ENCODE data around the gene PLCB1.

PLCB1 gene

GRCh38 chr20:8400486-8400885 is 268.4 kb downstream of the PLCB1 start:
- Histone ChIP-seq H2AFZ (ENCODE audit: low read length) (no peak overlapping the region), H3K36me3 (ENCODE audit: insufficient read depth, low read length) (no peaks in the 10 kb centered on the region), H3K4me2 (ENCODE audit: low read length) (peak overlapping the region; percentile 52; the same call in 1 of the 2 replicates), H3K27me3 (ENCODE audit: insufficient read depth, low read length) (no peaks in the 10 kb centered on the region), H3K79me2 (ENCODE audit: insufficient read depth, low read length) (no peaks in the 10 kb centered on the region), H3F3A (ENCODE audit: insufficient read depth, low read length) (no peaks in the 10 kb centered on the region), H3K4me1 (ENCODE audit: insufficient read depth, low read length, severe bottlenecking) (peaks cover 48% of the 10 kb centered on the region), H3K9me2 (ENCODE audit: low read depth, low read length) (no peaks in the 10 kb centered on the region), H3K9me3 (ENCODE audit: low read length) (peaks cover 9% of the 10 kb centered on the region; the same call in 1 of the 2 replicates), H4K20me1 (ENCODE audit: insufficient read depth, low read length) (no peaks in the 10 kb centered on the region), H3K4me3 (ENCODE audit: low read depth, low read length, poor library complexity, severe bottlenecking) (no peak overlapping the region), H3K27ac (ENCODE audit: low read depth, low read length, poor library complexity, severe bottlenecking) (peak overlapping the region; percentile 95), H3K9ac (ENCODE audit: low read length) (peak overlapping the region; percentile 60)
- no peak for TF ChIP-seq EZH2 (IDR thresholded peaks at IDR 0.05; ENCODE audit: borderline replicate concordance, low read length)
- TF ChIP-seq CTCF (IDR thresholded peaks at IDR 0.05; ENCODE audit: low read length) = no peak

GRCh38 chr20:8401556-8401955 is 269.5 kb downstream of the PLCB1 start:
- H3K36me3 ChIP-seq (ENCODE audit: insufficient read depth, low read length) = no peaks in the 10 kb centered on the region; the same call in 1 of the 2 replicates
- H3K4me2 ChIP-seq (ENCODE audit: low read length) = no peak overlapping the region
- peaks cover 48% of the 10 kb centered on the region for H3K4me1 ChIP-seq (ENCODE audit: insufficient read depth, low read length, severe bottlenecking)
- TF ChIP-seq CTCF (IDR thresholded peaks at IDR 0.05; ENCODE audit: low read length) (no peak), EZH2 (IDR thresholded peaks at IDR 0.05; ENCODE audit: borderline replicate concordance, low read length) (no peak)
- no peaks in the 10 kb centered on the region for H3K27me3 ChIP-seq (ENCODE audit: insufficient read depth, low read length)
- no peaks in the 10 kb centered on the region for H4K20me1 ChIP-seq (ENCODE audit: insufficient read depth, low read length)
- H3K9me2 ChIP-seq (ENCODE audit: low read depth, low read length) = no peaks in the 10 kb centered on the region
- peaks cover 12% of the 10 kb centered on the region; the same call in 1 of the 2 replicates for H3K9me3 ChIP-seq (ENCODE audit: low read length)
- H3K9ac ChIP-seq (ENCODE audit: low read length) = no peak overlapping the region
- no peaks in the 10 kb centered on the region for H3K79me2 ChIP-seq (ENCODE audit: insufficient read depth, low read length)
- H3F3A ChIP-seq (ENCODE audit: insufficient read depth, low read length) = no peaks in the 10 kb centered on the region
- no peak overlapping the region for H3K4me3 ChIP-seq (ENCODE audit: low read depth, low read length, poor library complexity, severe bottlenecking)
- H2AFZ ChIP-seq (ENCODE audit: low read length) = no peak overlapping the region
- H3K27ac ChIP-seq (ENCODE audit: low read depth, low read length, poor library complexity, severe bottlenecking) = peak overlapping the region; percentile 95

- H3K4me1 ChIP-seq (ENCODE audit: insufficient read depth, low read length, severe bottlenecking) = peaks cover 48% of the 10 kb centered on the region
- no peak overlapping the region for H3K4me2 ChIP-seq (ENCODE audit: low read length)
- no peaks in the 10 kb centered on the region; the same call in 1 of the 2 replicates for H3K36me3 ChIP-seq (ENCODE audit: insufficient read depth, low read length)
- H3K9me2 ChIP-seq (ENCODE audit: low read depth, low read length) = no peaks in the 10 kb centered on the region
- peak overlapping the region; percentile 22 for H3K27ac ChIP-seq (ENCODE audit: low read depth, low read length, poor library complexity, severe bottlenecking)
- H3F3A ChIP-seq (ENCODE audit: insufficient read depth, low read length) = no peaks in the 10 kb centered on the region
- no peaks in the 10 kb centered on the region for H4K20me1 ChIP-seq (ENCODE audit: insufficient read depth, low read length)
- no peak overlapping the region for H3K4me3 ChIP-seq (ENCODE audit: low read depth, low read length, poor library complexity, severe bottlenecking)
- no peak overlapping the region for H3K9ac ChIP-seq (ENCODE audit: low read length)
- no peaks in the 10 kb centered on the region for H3K27me3 ChIP-seq (ENCODE audit: insufficient read depth, low read length)
- TF ChIP-seq CTCF (IDR thresholded peaks at IDR 0.05; ENCODE audit: low read length) (no peak), EZH2 (IDR thresholded peaks at IDR 0.05; ENCODE audit: borderline replicate concordance, low read length) (no peak)
- no peak overlapping the region for H2AFZ ChIP-seq (ENCODE audit: low read length)
- H3K9me3 ChIP-seq (ENCODE audit: low read length) = peaks cover 16% of the 10 kb centered on the region
- H3K79me2 ChIP-seq (ENCODE audit: insufficient read depth, low read length) = no peaks in the 10 kb centered on the region
These were observed 270.7 kb downstream of the PLCB1 start for GRCh38 chr20:8402798-8403197.
